ENCODE results near the gene RBM5.

RBM5 gene

DNA sequence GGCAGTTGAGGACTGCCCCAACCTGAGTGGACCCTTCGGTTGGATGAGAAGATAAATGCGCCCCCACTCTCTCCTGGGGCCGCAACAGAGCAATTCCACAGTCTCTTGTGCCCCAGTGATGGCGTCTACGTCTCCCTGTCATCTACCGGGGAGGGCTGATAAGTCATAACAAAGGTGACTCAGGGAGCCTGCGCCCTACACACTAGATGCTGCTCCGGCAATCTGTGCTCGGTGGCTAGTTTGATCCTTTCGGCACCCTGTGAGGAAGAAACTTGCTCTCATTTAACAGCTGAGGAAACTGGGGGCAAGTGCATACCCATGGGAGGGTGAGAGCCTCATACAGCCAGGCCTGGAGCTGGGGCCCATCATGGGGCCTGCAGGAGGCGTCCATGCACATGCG, 52.3 kb downstream of the RBM5 start:
- DNase-seq = no peak

DNA sequence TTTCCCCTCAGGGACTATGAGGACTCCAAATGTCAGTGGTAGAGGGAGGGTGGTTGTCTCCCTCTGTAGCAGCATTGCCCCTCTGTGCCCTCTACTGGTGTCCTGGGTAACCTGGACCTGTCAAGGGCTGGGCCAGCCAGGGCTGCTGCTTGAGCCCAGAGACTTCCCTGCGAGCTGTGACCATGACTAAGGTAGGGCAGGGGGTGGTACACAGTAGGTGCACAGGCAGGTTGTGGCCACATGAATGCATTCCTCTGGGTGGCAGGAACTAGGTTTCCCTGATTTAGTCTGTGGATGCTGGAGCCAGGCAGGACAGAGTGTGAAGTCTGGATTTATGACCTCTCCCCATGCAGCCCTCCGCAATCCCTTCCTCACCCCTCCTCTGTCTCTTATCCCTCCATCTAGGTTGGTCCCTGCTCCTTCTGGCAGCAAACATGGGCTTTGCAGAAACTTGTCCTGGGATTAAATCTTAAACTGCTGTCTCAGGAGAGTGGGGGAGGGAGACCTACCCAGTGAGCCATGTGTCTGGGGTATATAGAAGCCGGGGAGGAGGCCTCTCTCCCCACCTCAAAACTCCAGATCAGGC, 57.7 kb downstream of the RBM5 start:
- no peak for DNase-seq

DNA sequence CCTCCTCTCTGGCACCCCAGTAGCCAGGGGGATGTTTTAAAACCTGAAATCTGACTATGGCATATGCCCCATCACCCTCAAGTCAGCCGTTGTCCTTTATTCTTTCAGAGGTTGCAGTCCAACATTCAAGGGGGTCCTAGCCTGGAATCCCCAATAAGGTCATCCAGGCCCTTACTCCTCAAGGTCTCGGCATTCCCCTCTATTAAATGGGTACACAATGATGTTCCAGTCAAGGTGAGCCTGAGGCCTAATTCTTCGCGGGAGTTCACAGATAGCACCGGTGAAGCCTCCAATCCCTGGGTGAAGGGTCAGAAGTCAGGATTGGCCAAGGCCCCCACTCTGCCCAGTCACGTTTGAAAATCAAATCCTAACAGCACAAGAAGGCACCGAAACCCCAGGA, 58.3 kb downstream of the RBM5 start:
- no peak for DNase-seq

DNA sequence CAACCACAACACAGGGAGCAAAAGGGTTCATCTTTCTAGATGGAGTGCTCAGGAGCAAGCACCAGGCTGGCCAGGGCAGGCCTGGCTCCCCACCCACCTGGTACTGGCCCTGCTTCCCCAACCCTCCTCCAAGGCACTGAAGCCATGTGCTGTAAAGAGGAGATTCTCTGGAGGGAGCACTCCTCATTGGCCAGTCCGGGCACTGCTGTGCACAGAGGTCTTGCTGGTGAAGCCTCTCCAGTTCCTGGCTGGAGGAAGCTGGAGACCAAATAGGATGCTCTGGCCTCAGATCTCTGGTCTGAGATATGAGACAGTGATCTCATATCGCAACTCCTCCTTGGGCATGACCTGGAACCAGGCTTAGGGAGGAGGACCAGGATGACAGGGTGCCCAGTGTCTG, 58.7 kb downstream of the RBM5 start:
- DNase-seq = no peak

DNA sequence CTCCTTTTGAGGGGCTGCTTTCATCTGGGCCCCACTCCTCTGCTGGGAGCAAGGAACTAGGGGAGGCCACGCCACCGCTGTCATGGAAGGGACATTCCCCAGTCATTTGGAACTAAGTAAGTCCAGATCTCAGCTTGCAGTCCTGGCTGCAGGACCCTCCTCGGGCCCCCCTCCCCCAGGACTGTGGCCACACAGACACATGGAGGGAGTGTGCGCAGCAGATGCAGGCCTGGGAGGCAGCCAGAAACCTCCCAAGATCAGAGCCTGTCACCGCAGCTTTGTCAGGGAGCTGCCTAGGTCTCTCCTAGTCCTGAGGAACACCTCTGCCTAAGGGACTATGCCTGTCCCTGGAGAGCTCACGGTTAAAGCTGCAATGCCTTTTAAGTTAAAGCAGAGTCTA, 59.1 kb downstream of the RBM5 start:
- DNase-seq = no peak

DNA sequence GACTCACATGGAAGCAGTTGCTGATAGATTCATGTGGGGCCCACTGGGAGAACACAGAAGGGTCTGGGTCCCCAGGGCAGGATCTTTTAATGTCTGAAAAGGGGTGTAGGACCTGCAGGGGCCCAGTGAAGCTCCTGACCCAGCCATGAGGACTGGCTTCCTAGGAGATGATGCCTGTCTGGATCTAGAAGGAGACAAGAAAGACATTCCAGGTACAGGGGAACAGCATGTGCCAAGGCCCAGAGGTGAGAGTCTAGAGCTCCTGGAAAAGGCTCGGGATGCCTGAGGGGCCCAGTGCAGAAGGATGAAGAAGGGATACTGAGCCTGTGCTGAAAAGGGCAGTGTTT, 61.7 kb downstream of the RBM5 start:
- DNase-seq = no peak

DNA sequence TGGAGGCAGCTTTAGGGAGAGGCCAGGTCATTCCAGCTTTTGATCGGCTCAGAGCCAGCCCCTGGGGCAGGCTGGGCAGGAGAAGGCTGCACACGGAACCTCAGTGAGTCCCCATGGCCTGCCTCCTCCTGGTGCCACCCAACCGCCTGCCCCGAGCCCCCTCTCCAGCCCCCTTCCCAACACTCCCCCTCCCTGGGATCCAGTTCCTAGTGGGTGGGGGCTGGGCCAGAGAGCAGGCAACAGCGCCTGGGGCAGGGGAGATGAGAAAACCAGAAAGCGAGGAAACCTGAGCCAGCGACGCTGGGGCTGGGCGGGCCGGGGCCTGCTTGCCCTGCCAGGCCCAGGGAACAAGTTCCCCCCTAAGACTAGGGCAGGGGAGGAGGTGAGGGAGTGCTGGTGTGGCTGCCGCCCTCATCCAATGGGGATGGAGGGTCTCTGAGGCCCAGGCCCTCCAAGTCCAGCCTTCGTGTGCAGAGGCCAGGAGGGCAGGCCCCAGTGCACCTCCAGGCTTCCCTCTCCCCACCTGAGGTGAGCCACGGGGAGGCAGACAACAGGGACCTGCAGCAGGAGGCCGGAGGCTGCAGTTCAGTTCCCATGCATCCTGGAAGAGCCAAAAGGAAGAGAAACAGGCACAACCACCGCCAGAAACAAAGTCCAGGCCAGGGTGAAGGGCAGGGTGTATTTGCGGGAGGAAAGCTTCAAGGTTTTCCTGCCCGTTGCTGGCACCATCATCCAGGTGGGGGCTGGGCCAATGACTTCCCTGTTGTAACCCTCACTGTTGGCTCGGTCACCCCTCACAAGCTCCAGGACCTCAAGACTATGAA, 62.4 kb downstream of the RBM5 start:
- no peak for DNase-seq

DNA sequence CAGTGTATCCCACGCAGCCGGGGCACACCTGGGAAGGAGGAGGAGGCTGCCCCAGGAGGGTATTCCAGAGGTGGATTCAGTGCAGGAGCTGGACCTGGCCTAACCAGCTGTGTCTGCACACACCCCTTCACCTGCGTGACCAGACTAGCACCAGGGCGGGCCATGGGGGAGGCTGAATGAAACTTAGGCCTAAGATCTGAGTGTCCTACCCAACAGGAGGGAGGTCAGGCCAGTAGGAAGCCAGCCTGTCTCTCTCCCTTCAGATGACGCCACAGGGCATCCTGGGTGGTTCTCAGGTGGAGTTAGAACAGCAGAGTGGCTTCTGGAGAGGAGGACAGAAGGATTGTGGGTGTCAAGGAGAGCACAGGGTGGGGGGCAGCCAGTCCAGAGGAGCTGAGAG, 63.0 kb downstream of the RBM5 start:
- no peak for DNase-seq

DNA sequence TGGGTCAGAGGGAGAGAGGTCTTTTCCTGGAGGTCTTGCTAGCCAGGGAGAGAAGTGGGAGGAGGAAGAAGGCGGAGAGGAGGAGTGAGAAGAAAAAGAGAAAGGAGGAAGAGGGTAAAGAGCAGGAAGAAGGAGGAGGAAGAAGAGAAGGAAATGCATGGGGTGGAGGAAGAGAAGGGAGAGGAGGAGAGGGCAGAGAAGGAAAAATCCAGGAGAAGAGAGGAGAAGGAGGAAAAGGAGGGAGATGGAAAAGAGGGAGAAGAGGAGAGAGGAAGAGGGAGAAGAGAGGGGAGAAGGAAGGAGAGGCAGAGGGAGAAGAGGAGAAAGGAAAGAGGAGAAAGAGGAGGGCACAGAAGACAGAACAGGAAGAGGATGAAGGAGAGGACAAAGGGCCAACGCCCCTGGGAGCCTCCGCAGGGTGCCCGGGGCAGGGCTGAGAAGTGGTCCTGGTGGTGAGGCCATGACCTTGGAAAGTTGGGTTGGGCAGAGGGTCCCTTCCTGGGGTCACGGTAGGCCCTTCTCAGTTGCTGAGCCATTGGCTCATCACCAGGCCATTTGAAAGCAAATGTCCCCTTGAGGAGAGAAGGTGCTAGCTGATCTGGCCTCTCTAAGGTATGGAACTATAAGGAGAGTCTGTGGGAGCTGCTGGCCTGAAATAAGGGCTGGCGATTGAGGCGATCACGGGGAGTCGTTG, 65.2 kb downstream of the RBM5 start:
- no peak for DNase-seq

DNA sequence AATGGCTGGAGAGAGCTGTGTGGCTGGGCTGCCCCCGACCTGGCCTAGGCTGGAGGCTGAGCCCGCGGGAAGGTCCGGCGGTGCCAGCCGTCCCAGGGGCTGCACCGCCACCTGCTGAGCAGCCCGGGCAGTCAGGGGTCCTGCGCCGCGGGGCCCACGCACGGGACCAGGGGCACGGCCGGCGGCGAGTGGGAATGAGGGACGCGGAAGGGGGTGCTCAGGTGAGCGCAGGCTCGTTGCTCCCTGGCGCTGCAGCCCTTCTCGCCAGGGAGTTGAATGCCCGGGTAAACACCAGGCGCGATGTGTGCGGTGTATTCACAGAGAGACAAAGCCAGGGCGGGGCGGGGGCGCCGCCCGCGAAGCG, 65.7 kb downstream of the RBM5 start:
- DNase-seq = peak in 1 of 2 experiments; percentile 5

DNA sequence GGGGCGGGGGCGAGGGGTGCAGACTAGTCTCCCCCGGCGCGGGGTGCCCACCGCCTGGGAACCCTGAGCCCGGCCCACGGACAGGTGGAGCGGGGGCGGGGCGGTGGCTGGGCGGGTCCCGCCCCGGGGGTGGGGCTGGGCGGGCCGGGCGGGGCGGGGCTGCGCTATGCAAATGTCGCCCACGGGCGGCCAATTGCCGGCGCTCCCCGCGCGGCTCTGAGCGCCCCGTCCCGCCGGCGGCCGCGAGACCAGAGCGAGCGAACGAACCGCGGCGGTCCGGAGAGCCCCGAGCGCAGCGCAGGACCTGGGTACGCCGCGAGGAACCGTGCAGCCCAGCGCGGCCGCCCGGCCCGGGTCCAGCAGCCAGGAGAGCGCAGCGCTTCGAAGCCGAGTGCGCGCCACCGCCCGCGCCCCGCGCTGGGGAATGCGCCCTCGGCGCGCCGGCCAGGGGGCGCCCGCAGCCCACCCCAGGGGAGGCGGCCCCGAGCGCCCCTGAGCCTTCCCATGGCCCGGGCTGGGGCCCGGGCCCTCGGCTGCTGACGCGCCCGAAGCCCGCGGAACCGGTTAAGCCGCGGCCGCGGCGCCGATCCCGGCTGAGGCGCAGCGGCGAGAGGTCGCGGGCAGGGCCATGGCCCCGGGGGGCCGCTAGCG, 66.2 kb downstream of the RBM5 start, which contains the start of gene SEMA3F:
SEMA3F (plus strand) TSS at position 485 of the 651 bp plus-strand sequence. CDS start 4,299 bp downstream, outside the sequence.
- DNase-seq = peak; percentile 56 to 61

DNA sequence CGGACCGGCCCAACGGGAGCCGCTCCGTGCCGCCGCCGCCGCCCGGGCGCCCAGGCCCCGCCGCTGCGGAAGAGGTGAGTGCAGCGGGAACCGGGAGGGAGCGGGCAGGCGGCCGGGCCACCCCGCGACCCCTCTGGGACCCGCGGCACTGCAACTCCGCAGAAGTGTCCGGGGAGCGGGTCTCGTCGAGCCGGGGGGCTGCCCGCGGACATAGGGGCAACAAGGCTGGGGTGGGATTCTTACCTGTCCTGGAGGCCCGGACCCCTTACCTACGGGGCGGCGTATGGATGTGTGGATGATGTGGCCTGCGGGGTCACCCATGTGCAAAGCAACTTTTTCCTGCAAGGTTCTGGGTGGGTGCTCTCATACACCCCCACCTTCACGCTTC, 66.8 kb downstream of the RBM5 start:
- no peak for DNase-seq

DNA sequence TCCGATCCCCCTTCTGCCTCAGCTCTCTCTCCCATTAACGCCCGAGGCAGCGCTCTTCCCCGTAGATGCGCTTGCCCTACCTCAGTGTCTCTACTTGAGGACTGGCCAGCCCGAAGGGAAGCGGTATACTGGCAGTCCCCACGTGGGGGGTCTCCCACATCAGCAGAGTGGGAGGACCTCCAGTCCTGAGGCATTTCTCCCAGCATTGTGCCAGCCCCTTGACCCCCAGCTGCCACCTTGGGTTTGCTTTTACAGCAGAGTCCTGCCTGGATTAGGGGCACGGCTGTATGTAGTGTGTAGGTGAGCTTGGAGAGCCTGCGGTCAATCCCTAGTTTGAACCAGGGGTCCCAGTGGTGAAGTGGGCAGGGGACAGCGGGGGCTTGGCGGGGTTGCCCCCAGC, 67.2 kb downstream of the RBM5 start:
- no peak for DNase-seq

DNA sequence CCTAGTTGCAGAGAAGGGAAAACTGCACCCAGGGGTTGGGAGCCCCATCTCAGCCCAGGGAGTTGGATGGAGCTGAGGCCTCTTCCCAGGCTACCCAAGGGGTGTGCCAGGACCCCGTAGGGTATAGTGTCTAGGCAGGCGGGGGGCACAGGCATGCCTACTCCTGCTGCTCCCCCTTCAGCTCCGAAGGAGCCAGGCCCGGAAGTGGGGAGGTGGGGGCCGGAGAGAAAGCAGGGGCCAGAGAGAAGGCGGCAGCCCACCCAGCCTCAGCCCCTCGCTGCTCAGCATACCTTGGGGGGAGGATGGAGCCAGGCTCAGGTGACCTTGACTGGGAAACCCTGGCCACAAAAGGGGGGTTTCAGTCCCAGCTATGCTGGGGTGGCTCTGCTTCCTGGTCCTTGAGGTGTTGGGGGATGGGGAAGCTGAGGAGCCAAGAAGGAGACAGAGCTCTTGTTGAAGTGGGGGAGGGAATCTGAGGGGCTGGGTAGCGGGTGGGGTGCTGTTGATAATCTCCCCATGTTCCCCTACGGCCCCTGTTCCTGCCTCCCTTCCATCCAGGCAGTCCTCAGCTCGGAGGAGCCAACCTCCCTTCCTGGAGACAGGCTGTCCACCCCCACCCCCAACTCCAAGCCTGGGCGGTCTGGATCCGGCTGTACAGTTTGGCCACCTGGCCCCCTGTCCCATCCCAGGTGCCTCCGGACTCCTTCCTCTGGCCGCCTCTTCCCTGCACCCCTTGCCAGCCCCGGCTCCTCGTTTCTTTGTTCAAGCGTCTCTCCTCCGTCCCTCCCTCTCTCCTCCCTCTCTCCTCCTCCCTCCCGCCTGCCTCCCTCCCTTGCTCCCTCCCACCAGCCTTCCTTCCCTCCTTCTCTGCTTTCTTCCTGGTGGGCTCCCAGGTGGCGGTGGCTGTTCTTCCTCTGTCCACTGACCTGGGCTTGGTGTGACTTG, 68.1 kb downstream of the RBM5 start:
- no peak for DNase-seq

DNA sequence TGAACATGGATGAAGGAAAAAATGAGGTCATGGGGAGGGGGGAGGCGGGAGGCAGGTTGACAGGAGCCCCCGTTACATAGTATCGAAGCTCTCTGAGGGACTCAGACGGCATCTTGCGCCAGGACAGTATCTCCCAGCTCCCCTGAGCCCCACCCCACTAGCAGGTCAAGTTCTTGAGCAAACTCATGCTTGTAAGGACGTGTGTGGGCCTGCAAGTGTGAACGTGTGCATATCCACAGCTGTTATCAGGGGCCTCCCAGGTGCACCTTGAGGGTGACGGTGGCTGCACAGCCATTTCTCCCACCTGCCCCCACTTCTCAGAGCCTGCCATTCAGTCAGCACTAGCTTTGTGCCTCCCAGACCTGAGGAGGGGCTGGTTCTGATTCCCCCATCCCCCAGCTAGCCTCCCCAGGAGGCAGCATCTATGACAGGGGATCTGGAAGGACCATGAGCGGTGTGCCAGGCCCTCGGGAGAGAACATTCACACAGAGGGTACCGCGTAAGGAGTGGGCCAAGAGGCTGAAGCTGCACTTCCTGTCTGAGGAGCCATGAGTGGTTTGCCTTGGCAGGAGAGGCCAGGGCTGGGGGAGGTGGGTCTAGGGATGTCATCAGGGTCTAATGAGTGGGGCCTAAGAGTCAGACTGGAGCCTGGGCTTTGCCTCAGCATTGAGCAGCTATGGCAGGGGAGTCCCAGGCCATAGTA, 69.3 kb downstream of the RBM5 start:
- DNase-seq = no peak

DNA sequence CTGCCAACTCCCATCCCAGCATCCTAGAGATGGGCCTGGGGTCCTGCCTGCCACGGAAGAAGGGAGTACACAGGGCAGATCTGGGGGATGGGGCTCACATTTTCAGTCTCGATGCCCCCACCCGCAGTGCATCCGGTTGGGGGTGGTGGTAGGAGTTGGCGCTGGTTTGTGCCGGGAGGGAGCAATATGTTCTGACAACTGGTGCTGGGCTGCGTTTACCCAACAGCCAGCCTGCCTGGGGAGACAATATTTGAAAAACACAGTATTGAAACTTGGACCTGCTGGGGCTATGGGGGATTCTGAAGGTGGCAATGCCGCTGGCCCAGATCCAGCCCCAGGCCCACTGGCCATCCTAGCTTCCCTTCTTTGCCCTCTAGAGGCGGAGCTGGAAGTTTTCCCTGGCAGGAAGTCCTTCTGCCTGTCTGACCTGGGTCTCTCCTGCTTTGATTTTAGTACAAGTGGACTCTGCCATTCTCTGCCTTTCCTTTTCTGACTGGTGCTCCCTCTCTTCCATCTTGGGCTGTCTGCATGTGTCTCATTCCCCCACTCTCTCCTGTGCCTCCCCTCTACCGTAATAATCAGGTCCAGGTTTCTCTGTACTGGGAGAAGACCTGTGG, 69.9 kb downstream of the RBM5 start:
- no peak for DNase-seq

DNA sequence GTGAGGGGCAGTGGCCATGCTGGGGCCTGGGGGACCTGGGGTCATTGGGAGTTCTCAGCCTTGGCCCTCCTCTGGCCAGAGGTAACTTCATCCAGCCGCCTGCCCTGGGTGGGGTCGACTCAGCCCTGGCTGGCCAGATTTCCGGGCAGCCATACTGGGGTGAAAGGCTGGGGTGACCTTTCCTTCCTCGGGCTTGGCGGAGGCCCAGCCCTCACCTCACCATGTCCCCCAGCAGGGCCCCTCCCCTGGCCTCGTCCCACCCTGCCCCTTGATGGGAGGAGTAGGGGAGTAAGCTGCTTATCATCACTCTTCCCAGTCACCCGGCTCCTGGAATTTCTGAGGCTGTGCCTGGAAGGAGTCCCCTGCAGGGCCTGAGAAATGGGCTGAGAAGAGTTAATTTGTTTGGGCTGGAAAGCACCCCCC, 71.9 kb downstream of the RBM5 start:
- DNase-seq = no peak

DNA sequence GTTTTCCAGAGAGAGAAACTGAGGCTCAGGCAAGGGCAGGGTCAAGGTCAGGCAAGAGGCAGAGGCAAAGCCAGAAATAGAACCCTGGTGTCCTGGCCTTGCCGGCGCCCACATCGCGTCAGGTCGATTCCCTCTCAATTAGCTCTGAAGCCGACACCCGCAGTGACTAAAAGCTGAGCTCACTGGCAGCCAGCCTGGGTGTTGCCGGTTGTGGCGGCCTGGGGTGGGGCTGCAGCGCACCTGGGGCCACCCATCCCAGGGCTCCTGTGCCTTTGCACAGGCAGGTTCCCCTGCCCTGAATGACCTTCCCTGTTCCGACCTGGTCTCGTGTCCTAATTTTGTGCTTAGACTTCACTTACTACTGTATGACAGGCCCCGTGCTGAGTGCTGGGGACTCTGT, 72.6 kb downstream of the RBM5 start:
- DNase-seq = no peak

DNA sequence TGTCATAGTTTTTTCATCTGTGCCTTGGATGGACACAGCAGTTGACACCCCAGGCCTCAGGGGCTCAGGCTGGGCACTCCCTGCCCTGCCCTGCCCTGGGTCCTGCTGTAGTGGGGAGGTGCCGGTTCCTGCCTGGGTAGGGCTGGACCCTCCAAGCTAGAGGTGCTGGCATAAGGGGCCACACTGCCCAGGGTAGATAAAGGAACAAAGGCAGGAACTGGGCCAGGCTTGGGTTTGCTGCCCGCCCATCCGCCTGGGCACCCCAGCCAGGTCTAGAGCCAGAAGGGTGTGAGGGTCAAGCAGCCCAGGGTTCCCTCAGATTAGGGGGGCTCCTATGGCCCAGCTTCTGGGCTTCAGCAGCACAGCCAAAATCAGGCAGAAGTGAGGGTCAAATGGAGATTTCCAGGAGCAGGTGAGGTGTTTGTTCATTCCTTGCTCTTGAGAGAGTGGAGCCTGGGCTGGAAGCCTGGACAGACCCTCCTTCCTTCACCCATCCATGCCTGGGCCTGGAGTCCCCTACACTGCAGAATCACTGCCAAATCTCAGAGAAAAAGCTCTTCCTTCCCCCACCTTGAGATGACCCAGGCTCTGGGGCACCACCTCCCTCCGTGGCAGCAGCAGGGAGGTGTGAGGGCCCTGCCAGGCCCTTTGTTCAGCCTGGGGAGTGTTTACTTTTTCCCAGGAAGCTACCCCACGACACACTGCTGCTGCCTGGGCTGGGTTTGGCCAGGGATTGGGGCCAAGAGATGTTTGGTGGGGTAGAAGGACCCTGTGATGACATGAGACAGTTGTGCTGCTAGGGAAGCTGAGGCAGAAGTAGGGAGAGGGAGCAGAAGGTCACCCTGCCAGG, 73.5 kb downstream of the RBM5 start:
- DNase-seq = no peak

All from activated CD4-positive, alpha-beta T cell treated with anti-CD3 and anti-CD28 coated beads, Interleukin-2, amount 50 U/mL, for 48 hours (primary cell).